Stomach smooth muscle (tissue), 2 donors: ENCODE measurements around the gene CALR.

Experiments used
- H3K27ac ChIP-seq: one replicate; pipeline ENCODE4 v1.7.0; 2013; ENCODE audit warnings: mild to moderate bottlenecking, low read length, inconsistent platforms
- H3K27me3 ChIP-seq, 2 donors: one replicate each; pipeline ENCODE4 v1.7.0; 2013; ENCODE audit warnings: low read length in 2 of 2; ENCODE audit not compliant: insufficient read depth in 2 of 2, control insufficient read depth in 1 of 2
- H3K36me3 ChIP-seq, 2 donors: one replicate each; pipeline ENCODE4 v1.7.0; 2013; ENCODE audit warnings: low read length in 2 of 2; ENCODE audit not compliant: control insufficient read depth in 2 of 2, insufficient read depth in 2 of 2
- H3K4me1 ChIP-seq: one replicate; pipeline ENCODE4 v1.7.0; 2013; ENCODE audit warnings: low read length; ENCODE audit not compliant: control insufficient read depth, insufficient read depth
- H3K4me3 ChIP-seq, 2 donors: one replicate each; pipeline ENCODE4 v1.7.0; 2013; ENCODE audit warnings: low read length in 2 of 2
- H3K9ac ChIP-seq, 2 donors: one replicate each; pipeline ENCODE4 v1.7.0; 2013; ENCODE audit warnings: low read length in 2 of 2, mild to moderate bottlenecking in 1 of 2
- H3K9me3 ChIP-seq, 2 donors: one replicate each; pipeline ENCODE4 v1.7.0; 2013; ENCODE audit warnings: low read length in 2 of 2; ENCODE audit not compliant: control insufficient read depth in 2 of 2
- donor health status: healthy.
- donor health status: Pancreatic carcinoma.

The CALR gene

DNA sequence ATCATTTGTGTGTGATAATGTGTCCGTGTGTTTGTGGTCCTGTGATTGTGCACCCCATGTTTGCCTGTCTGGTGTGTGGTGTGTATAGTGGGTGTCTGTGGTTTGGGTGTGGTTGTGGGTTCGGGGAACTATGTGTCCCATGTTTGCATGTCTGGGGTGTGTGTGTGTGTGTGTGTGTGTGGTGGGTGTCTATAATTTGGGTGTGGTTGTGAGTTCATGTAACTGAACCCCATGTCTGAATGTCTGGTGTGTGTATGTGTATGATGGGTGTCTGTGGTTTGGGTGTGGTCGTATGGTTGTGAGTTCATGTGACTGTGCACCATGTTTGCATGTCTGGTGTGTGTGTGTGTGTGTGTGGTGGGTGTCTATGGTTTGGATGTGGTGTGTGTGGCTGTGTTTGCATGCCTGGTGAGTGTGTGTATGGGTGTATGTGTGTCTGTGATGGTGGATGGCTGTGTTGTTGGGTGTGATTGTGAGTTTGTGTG is 45.8 kb downstream of the CALR start:
- Histone ChIP-seq H3K27ac (no peak overlapping the region), H3K9ac (no peak overlapping the region), H3K36me3 (no peaks in the 10 kb centered on the region), H3K4me1 (peaks cover 19% of the 10 kb centered on the region), H3K4me3 (no peak overlapping the region), H3K27me3 (no peaks in the 10 kb centered on the region), H3K9me3 (no peaks in the 10 kb centered on the region)

DNA sequence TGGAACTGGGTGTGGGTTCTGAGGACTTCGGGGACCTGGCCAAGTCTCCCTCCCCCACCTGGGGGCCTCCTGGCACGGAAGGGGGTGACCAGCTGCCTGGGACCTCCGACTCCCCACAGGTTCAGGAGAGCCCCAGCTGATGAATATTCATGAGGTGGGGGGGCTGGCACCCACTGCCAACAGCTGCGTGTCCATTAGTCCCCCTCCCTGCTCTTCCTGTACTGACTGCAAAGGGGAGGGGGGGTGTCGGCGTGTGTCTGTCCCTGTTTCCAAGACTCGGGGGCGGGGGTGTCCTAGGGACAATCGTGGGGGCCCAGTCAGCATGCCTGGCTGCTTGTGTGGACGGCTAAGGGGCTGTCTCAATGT is 46.3 kb downstream of the CALR start:
- no peaks in the 10 kb centered on the region for H3K27me3 ChIP-seq
- no peak overlapping the region for H3K9ac ChIP-seq
- peaks cover 19% of the 10 kb centered on the region for H3K4me1 ChIP-seq
- H3K4me3 ChIP-seq = no peak overlapping the region
- H3K27ac ChIP-seq = no peak overlapping the region
- H3K36me3 ChIP-seq = no peaks in the 10 kb centered on the region
- H3K9me3 ChIP-seq = no peaks in the 10 kb centered on the region

DNA sequence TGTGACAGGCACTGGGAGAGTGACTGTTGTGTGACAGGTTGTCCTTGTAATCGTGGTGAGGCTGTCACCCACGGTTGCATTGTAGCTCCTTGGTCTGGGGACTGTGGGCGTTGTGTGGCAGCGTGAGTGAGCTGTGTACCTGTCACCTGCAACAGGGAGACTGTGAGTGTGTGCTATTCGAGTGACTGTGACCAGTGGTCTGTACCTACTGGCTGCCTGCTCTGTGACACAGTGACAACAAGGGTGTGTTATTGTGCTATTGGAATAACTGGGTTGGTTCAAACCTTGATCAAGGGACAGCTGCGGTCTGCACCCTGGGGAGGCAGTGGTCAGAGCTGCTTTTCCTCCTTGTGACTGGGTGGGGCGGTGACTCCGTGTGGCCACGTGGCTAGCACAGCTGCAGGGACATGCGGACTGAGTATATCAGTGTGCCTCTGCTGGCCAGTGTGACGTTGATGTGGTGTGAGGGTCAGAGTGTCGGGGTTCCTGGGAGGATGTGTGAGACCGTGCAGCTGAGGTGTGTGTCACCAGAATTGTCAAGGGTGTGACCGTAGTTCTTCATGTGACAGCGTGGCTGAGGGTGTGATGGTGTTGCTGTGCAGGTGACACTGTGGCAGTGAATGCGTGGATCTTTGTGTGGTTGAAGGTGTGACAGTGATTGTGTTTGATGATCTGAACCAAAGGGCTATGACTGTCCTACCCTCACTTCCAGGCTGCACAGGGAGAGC is 46.8 kb downstream of the CALR start:
- Histone ChIP-seq H3K9ac (no peak overlapping the region), H3K27me3 (no peaks in the 10 kb centered on the region), H3K9me3 (no peaks in the 10 kb centered on the region), H3K36me3 (no peaks in the 10 kb centered on the region), H3K27ac (no peak overlapping the region), H3K4me3 (peak overlapping the region in 1 of 2 donors; percentile 22), H3K4me1 (peaks cover 19% of the 10 kb centered on the region)

DNA sequence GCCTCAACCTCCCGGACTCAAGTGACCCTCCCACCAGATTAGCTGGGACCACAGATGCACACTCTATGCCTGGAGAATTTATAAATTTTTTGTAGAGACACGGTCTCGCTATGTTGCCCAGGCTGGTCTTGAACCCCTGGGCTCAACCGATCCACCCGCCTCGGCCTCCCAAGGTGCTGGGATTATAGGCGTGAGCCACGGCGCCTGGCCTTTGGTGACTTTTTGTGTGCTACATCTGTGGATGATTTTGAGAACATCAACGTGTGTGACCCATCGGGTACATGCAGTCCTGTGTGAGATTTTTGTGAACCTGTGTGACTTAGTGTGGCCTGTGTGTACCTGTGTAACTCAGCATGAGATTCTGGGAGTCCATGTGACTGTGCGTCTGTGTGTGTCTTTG is 48.3 kb downstream of the CALR start:
- peaks cover 19% of the 10 kb centered on the region for H3K4me1 ChIP-seq
- H3K27ac ChIP-seq = no peak overlapping the region
- no peak overlapping the region for H3K4me3 ChIP-seq
- no peak overlapping the region for H3K9ac ChIP-seq
- H3K9me3 ChIP-seq = no peaks in the 10 kb centered on the region
- no peaks in the 10 kb centered on the region for H3K27me3 ChIP-seq
- H3K36me3 ChIP-seq = no peaks in the 10 kb centered on the region

DNA sequence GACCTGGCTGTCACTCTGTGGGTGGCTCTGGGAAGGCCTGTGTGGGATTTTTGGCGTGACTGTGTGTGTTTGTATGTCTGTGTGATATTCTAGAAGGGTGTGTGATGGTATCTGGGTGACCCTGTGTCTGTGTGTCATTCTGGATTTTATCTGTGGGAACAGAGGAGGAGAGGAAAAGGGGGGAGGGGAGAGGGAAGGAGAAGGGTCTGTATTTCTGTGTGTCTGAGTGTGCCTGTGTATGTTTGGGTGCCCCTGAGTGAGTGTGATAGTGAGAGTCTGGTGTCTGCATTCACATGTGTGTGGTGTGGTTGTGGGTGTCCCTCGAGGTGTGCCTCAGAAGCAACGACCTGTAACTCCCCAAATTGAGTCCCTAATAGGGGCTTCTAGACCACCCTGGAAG is 48.8 kb downstream of the CALR start:
- no peaks in the 10 kb centered on the region for H3K9me3 ChIP-seq
- no peak overlapping the region for H3K27ac ChIP-seq
- no peak overlapping the region for H3K9ac ChIP-seq
- H3K4me1 ChIP-seq = peaks cover 19% of the 10 kb centered on the region
- H3K27me3 ChIP-seq = no peaks in the 10 kb centered on the region
- no peak overlapping the region for H3K4me3 ChIP-seq
- no peaks in the 10 kb centered on the region for H3K36me3 ChIP-seq

- H3K4me1 ChIP-seq = peaks cover 19% of the 10 kb centered on the region
- H3K36me3 ChIP-seq = no peaks in the 10 kb centered on the region
- H3K27ac ChIP-seq = no peak overlapping the region
- no peaks in the 10 kb centered on the region for H3K9me3 ChIP-seq
- no peak overlapping the region for H3K4me3 ChIP-seq
- H3K9ac ChIP-seq = no peak overlapping the region
- H3K27me3 ChIP-seq = no peaks in the 10 kb centered on the region
Measured at GRCh38 chr19:12987781-12988180, 49.4 kb downstream of the CALR start.

DNA sequence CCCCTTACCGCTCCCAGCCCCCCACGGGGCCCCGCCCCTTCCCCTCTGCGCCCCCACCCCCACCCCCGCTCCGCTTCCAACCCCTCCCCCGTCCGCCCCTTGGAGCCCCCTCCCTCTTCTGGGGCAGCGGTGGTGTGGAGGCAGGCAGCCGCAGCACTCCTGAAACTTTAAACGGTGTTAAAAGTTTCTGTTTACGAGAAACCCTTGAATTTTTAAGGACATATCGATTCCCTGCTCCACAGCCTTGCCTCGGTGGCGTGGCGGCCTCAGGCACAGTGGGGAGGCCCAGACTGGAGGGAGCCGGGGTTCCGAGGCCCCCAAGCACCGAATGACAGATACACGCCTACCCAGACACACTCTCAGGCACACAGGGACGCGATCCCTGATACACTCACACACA is 52.0 kb downstream of the CALR start:
- H3K27me3 ChIP-seq = no peaks in the 10 kb centered on the region
- H3K36me3 ChIP-seq = no peaks in the 10 kb centered on the region
- no peak overlapping the region for H3K9ac ChIP-seq
- H3K4me3 ChIP-seq = no peak overlapping the region
- H3K4me1 ChIP-seq = peaks cover 11% of the 10 kb centered on the region
- no peaks in the 10 kb centered on the region for H3K9me3 ChIP-seq
- H3K27ac ChIP-seq = no peak overlapping the region

DNA sequence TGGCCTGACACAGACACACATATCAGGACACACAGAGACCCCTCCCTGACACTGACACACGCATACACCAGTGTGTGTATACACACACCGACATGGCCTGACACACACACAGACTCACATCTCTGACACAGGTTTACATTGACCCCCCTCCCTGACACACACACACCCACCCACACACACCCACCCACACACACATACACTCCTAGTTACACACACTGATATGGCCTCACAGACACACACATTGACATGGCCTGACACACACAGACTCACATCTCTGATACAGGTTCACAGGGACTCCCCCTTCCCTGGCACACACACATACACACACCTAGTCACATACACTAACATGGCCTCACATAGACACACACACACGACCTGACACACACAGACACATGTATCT is 52.4 kb downstream of the CALR start:
- no peaks in the 10 kb centered on the region for H3K27me3 ChIP-seq
- no peaks in the 10 kb centered on the region for H3K9me3 ChIP-seq
- H3K4me1 ChIP-seq = peaks cover 8% of the 10 kb centered on the region
- H3K4me3 ChIP-seq = no peak overlapping the region
- no peaks in the 10 kb centered on the region for H3K36me3 ChIP-seq
- no peak overlapping the region for H3K27ac ChIP-seq
- H3K9ac ChIP-seq = no peak overlapping the region

DNA sequence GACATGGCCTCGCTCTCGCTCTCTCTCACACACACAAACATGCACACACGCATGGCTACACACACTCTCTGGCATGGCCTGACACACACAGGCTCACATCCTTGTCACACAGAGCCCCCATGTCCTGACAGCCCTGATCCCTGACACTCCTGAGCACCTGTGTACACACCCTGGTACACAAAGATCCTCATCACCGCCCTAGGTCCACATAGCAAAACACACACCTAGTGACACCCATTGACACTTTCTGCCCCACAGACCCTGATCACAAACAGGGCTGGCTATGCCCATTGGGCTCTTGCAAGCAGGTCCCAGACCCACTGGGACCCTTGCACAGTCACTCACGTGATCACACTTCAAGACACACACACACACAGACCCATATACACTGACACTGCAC is 52.9 kb downstream of the CALR start:
- Histone ChIP-seq H3K27ac (no peak overlapping the region), H3K27me3 (no peaks in the 10 kb centered on the region), H3K4me3 (no peak overlapping the region), H3K36me3 (no peaks in the 10 kb centered on the region), H3K9me3 (no peaks in the 10 kb centered on the region), H3K9ac (no peak overlapping the region), H3K4me1 (peaks cover 8% of the 10 kb centered on the region)

DNA sequence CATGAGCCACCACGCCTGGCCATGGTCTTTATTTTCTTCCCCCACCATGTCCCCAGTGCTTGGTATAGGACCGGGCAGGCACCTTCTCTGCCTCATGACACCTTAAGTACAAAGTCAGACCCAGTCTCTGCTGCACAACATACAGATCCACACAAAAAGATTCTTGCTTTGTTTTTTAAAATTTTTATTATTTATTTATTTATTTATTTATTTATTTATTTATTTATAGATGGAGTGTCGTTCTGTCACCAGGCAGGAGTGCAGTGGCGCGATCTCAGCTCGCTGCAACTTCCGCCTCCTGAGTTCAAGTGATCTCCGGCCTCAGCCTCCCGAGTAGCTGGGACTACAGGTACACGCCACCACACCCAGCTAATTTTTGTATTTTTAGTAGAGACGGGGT is 54.3 kb downstream of the CALR start:
- no peaks in the 10 kb centered on the region for H3K9me3 ChIP-seq
- peaks cover 21% of the 10 kb centered on the region for H3K4me1 ChIP-seq
- no peaks in the 10 kb centered on the region for H3K27me3 ChIP-seq
- no peaks in the 10 kb centered on the region for H3K36me3 ChIP-seq
- no peak overlapping the region for H3K9ac ChIP-seq
- no peak overlapping the region for H3K4me3 ChIP-seq
- H3K27ac ChIP-seq = no peak overlapping the region

DNA sequence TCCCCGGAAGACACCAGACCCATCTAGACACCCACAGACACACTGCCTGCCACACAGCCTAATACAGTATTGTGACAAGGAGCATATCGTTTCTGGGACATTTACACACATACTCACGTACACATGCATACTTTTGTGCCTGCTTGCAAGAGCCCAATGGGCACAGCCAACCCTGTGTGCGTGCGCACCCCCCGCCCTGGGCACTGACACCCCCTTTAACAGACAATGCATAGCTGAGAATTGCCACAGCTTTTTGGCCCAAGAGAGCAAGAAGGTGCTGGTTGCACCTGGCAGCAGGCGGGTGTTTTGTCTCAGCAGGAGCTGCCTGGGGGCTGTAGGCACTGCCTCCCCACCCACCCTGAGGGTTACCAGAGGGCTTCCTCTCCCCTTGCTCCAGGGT is 55.2 kb downstream of the CALR start:
- H3K27ac ChIP-seq = no peak overlapping the region
- H3K9ac ChIP-seq = no peak overlapping the region
- no peaks in the 10 kb centered on the region for H3K27me3 ChIP-seq

More for the DNA sequence above, 55.2 kb downstream of the CALR start:
- Histone ChIP-seq H3K9me3 (no peaks in the 10 kb centered on the region), H3K36me3 (peaks cover 0 to 1% of the 10 kb centered on the region in 2 donors), H3K4me1 (peaks cover 26% of the 10 kb centered on the region), H3K4me3 (no peak overlapping the region)
